ENCODE measurements around the gene NOX4. TPM values are rescaled to one million over a fixed set of nuclear protein-coding genes. Genes with fewer than 3 reads are reported as not detected.
"Not testable (repeated sequence)": the region's sequence is repeated elsewhere in the genome, so short reads cannot be mapped to it uniquely, and the experiment has no call there.

NOX4 gene
- total RNA-seq, 1 donor from 2014 or later: 85.9 TPM

DNA sequence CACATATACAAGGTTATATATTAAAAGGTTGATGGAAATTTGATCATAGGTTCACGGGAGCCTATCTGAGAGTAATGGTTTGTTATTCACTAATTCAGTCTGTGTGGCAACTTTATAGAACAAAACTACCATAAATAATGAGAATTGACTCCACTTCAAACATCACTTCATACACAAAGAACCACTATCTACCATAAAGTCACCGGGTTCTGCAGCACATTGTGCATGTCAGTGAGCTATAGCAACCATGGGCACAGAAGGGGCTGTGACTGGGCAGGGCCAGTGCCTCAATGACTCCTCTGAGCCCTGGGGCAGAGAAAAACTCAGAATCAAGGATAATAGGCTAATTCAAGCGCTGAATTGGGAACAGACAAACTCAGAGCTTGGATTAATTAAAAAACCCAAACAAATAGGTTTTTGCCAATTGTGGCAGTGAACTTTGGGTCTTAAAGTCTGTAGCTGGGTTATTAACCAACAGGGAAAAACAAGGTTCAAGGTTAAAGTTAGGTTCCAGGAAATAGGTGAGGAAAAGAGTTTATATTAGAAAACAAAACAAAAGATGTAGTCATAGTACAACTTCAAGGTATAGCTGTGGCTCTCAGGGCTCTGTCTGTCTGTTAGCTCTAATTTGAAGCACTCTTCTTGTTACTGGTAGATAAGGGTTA is 181.7 kb downstream of the NOX4 start:
- not testable (repeated sequence) for DNase-seq (ENCODE audit: low read depth in 2 of 2)

DNA sequence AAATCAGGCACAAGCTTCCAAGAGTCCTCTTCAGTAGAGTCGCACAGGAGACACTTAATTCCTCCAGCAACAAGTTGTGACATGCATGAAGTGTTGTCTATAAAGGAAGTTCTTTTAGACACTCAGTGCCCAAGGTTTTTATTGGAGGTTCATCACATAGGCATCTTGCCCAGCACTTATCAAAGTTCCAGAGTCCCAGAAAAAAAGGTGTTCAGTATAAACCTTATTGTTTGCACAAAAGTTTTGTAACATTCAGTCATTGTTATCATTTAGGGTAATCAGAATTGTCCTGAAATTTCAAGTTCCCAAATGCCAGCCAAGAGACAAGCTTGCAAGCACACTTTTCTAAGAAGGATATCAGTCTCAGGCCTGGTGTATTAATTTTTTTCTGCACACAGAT is 182.9 kb downstream of the NOX4 start:
- not testable (repeated sequence) for DNase-seq (ENCODE audit: low read depth in 2 of 2)

DNA sequence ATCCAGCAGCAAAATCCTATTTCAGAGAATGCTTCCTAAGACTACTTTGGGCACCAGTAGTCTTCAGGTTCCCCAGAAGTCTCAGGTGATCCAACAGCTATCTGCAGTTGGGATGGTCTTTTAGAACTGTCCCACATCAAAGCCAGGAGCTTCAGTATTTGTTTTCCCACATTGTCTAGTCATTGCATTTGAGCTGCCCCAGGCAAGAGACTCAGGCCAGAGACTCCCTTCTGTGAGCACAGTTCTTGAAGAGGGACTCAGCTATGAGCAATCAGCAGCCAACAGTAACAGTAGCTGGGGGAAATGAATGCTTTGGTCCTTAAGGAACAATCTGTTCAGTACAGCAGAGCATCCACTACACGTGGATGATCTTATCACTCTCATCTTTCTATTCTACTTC is 188.1 kb downstream of the NOX4 start:
- DNase-seq (ENCODE audit: low read depth in 2 of 2): not testable (repeated sequence)

DNA sequence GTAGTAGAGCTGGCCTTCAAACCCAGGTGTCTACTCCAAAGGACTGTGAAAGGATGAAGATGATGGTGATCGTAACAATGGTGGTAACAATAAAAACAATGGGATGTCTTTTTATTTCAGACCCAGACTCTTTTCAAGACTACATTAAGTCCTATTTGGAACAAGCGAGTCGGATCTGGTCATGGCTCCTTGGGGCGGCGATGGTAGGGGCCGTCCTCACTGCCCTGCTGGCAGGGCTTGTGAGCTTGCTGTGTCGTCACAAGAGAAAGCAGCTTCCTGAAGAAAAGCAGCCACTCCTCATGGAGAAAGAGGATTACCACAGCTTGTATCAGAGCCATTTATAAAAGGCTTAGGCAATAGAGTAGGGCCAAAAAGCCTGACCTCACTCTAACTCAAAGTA is 196.2 kb downstream of the NOX4 start:
- DNase-seq (ENCODE audit: low read depth in 2 of 2): not testable (repeated sequence)

DNA sequence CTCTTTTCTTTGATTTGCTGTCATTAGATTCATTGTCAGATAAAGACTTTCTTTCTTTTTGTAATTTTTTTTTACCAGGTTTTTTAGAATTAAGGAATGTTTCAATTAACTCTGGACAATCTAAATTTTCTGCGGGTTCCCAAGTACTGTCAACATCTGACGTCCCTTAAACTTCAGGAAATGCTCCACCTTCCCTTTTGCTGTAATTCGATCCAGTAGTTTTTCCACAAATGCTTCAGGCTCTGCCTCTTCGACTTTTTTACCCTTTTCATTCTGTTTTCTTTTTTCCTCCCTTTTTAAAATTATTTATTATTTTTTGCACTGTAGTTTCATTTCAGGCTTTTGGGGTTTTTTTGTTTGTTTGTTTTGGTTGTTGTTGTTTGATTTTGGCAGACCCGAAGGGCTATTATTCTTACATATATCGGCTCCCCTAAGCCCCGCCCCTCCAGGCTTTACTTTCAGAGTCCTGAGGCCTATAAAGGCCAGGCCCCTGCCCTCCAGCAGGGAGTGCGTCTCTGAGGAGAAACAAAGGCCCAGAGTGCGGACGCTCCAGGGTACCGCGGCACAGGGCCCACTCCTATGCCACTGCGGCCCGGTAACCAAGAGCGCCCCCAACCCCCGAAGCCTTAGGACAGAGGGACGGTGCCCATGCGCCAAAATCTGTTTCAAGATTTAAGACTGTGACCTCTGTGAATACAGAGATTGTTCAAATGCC is 197.1 kb downstream of the NOX4 start:
- DNase-seq (ENCODE audit: low read depth in 2 of 2): peak in 1 of 2 donors; percentile 21

DNA sequence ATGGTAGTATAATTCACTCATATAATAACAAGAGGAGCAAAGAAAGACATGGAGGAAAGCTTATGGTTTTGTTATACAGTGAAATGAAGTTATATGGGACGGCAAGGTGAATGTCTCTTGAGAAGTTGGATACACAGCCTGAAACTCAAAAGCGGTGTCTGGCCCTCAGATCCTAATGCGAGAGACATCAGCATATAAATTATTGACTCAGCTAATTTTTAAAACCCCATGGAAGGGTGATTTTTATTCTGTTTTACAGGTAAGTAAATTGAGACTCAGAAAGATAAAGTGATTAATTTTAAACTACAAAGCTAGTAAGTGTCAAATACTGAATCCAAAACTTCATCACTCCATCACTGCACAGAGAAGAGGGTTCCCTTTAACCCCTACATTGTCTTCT is 203.2 kb downstream of the NOX4 start:
- DNase-seq (ENCODE audit: low read depth in 2 of 2): not testable (repeated sequence)

DNA sequence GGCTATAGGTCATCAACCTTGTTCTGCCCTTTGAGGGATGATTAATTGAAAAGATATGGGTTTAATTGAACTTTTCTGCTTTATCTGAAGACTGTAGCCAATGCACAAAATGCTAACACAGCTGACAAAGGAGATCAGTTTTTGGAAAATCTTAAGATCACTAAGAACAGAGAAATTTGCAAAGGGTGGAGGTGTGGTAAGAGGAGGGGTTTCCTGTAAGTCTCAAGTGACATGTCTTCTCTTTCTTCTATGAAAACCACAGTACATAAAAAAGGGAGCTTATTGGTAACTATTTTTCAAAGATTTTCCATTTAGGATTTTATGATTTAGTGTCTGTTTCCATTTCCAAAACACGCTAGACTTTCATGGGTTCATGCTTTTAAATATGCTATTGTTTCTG is 204.6 kb downstream of the NOX4 start:
- not testable (repeated sequence) for DNase-seq (ENCODE audit: low read depth in 2 of 2)

DNA sequence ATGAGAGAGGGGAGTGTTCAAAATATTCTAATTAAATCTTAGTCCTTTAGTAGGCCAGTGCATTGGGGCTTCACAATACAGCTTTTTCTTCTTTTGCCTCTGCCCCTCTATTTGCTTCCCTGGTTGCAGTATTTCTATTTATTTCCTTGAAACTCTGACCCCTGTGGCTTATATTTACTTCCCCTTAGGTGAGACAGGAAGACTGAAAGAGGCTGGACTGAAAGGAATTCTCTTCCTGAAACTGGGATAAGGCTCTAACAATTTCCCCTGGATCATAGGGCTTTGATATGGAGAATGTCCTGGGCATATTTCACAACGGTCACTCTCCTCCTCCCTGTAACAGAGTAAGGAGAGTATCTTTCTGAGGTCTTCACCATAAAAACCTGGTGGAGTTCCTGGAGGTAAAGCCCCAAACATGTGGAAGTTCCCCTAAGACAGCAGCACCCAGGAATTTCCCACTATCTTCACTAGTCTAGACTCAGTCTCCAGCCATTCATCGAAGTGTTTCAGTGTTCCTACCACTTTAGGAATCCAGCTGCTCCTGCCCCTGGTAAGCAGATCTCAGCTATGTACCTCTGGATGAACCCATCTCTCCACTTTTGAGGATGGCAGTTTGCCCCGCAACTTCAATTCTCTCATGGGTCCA is 210.0 kb downstream of the NOX4 start:
- DNase-seq (ENCODE audit: low read depth in 2 of 2): not testable (repeated sequence)

DNA sequence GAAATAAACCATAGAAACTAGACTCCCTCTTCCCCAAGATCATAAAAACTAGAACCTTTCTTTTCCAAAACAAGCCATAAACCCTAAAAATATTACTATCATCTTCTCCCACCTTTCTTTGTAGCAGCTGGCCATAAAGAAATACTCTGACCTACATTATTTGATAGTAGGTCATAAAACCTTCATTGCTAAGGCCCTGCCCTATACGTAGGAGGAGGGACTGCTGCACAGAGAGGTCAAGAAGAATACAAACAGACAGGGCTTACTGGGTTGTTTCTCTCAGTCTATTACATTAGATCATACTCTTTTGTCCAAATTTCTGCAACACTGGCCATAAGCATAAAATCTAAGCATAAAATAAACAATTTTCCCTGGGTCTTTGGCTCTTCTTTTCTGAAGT is 212.0 kb downstream of the NOX4 start:
- no peak for DNase-seq (ENCODE audit: low read depth in 2 of 2)

DNA sequence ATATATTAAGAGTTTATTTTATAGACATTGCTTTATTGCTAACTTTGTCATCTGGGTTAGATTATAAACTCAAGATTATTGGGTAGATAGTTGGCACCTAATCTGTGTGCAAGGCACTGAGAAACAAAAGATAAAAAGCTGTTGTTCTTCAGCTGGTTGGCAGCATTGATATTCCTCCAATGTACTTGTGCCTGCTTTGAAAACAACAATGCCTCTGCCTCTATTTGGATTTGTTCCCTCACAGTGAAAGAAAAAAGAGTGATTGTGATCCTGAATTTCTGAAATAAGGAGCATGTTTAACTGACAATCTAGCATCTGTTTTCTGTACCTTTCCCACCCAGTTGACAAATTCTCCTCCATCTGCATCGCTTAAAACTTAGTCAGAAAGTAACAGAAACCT is 215.2 kb downstream of the NOX4 start:
- no peak for DNase-seq (ENCODE audit: low read depth in 2 of 2)

Other genes with a start within 250 kb of the NOX4 start
- gene TRIM77, start 218.9 kb upstream of the NOX4 start, total RNA-seq: not detected in 2 replicates

All from lung microvascular endothelial cell (primary cell).